Mammary epithelial cell (primary cell): ENCODE measurements around the gene LRRTM3.

ENCODE experiments used
- EZH2 ChIP-seq: IDR thresholded peaks from 2 replicates; pipeline ENCODE4 v1.6.1; 2012; ENCODE audit warnings: low read length, inconsistent platforms, borderline replicate concordance
- TF ChIP-seq, protein P1 (sequence below), 2 donors: IDR thresholded peaks in 1 of 2; conservative IDR thresholded peaks in 1 of 2; 2 replicates each; pipeline ENCODE4 v1.5.1; 2011 to 2012; ENCODE audit warnings: inconsistent platforms in 2 of 2, low read length in 2 of 2, mild to moderate bottlenecking in 2 of 2, control low read depth in 1 of 2, low read depth in 1 of 2; ENCODE audit not compliant: insufficient read depth in 1 of 2; ENCODE audit errors: extremely low read depth in 1 of 2

DNA sequence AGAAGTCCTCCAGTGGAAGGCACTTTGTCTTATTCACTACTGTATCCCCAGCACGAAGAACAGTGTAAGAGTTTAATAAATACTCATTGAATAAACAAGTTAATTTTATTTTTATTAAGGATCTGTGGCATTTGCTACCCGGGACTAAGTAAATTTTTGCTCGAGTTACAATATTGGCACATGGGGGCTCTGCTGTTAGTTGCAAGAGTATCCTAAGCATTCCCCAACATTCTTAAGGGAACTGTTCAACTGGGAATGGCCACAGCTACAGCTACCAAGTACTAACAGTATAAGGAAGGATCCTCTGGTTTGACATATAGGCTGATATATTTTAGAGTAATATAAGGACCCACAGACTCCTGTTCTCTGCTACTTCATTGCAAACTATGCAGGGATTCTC, 8.7 kb upstream of the LRRTM3 start:
- TF ChIP-seq, protein P1, sequence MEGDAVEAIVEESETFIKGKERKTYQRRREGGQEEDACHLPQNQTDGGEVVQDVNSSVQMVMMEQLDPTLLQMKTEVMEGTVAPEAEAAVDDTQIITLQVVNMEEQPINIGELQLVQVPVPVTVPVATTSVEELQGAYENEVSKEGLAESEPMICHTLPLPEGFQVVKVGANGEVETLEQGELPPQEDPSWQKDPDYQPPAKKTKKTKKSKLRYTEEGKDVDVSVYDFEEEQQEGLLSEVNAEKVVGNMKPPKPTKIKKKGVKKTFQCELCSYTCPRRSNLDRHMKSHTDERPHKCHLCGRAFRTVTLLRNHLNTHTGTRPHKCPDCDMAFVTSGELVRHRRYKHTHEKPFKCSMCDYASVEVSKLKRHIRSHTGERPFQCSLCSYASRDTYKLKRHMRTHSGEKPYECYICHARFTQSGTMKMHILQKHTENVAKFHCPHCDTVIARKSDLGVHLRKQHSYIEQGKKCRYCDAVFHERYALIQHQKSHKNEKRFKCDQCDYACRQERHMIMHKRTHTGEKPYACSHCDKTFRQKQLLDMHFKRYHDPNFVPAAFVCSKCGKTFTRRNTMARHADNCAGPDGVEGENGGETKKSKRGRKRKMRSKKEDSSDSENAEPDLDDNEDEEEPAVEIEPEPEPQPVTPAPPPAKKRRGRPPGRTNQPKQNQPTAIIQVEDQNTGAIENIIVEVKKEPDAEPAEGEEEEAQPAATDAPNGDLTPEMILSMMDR (conservative IDR thresholded peaks at IDR 0.05 in 1 of 2, IDR thresholded peaks at IDR 0.05 in 1 of 2; ENCODE audit: extremely low read depth in 1 of 2, insufficient read depth in 1 of 2, low read depth in 1 of 2, low read length in 2 of 2): no peak
- TF ChIP-seq EZH2: no peak
